Prostate gland (tissue), 2 donors: ENCODE measurements around the gene OR10AD1. TPM values are rescaled to one million over a fixed set of nuclear protein-coding genes. Genes with fewer than 3 reads are reported as not detected.
"Not testable (repeated sequence)": the region's sequence is repeated elsewhere in the genome, so short reads cannot be mapped to it uniquely, and the experiment has no call there.

Experiments used
- DNase-seq: peaks from one replicate; pipeline ENCODE4 v3.0.0-alpha.2; 2019; ENCODE audit warnings: low spot score
- H3K27ac ChIP-seq, 2 donors: fragments of 200-600 bp; sonication (generic); 2 replicates each; pipeline ENCODE4 v1.5.1; 2017 to 2019
- H3K27me3 ChIP-seq: fragments of 200-600 bp; sonication (generic); replicated peaks from 2 replicates; pipeline ENCODE4 v1.5.1; 2019; ENCODE audit not compliant: insufficient read depth
- H3K36me3 ChIP-seq, 2 donors: fragments of 200-600 bp; sonication (generic); 1 replicate in 1 of 2; 2 replicates in 1 of 2; pipeline versions ENCODE4 v1.5.1 to v1.8.1; 2017 to 2019
- H3K4me1 ChIP-seq: fragments of 200-600 bp; sonication (generic); replicated peaks from 2 replicates; pipeline ENCODE4 v1.5.1; 2019
- H3K4me3 ChIP-seq, 2 donors: fragments of 200-600 bp; sonication (generic); 2 replicates each; pipeline ENCODE4 v1.5.1; 2017 to 2019
- H3K9me3 ChIP-seq: fragments of 200-600 bp; sonication (generic); 2 replicates; pipeline ENCODE4 v1.5.1; 2017
- CTCF ChIP-seq, 4 experiments: fragments of 200-600 bp in 2 of 4; fragments of 450-650 bp in 2 of 4; sonication (generic) in 2 of 4; IDR thresholded peaks; 1 replicate in 3 of 4; 2 replicates in 1 of 4; pipeline ENCODE4 v1.5.1; 2016 to 2019; ENCODE audit warnings: antibody characterized with exemption in 4 of 4, mild to moderate bottlenecking in 2 of 4, moderate library complexity in 2 of 4
- POLR2A ChIP-seq: fragments of 450-650 bp; IDR thresholded peaks from one replicate; pipeline ENCODE4 v1.6.1; 2016; ENCODE audit warnings: antibody characterized with exemption, mild to moderate bottlenecking
- POLR2AphosphoS5 ChIP-seq: sonication (generic); formaldehyde crosslinking; IDR thresholded peaks from one replicate; pipeline ENCODE4 v1.6.1; 2017; ENCODE audit warnings: antibody characterized with exemption
- WGBS: methylation state at CpG from one replicate; pipeline ENCODE4 v1.1.5; 2018; 5-methylcytosine and 5-hydroxymethylcytosine counted together
- intact Hi-C: fragments of 100-400 bp; cut with DNase I; formaldehyde crosslinking; loops from one replicate; pipeline ENCODE4 v1.14.2; 2022
- total RNA-seq, 2 donors: library from RNA; depleted of rRNA; stranded (reverse); fragments of >200 nt; gene quantifications; one replicate each; pipeline ENCODE4 v1.1.0, GENCODE V29; 2016

OR10AD1 gene
- total RNA-seq, 2 donors from 2014 or later: not detected

GRCh38 chr12:48221645-48222044 is 18.6 kb upstream of the OR10AD1 start:
- Histone ChIP-seq H3K36me3 (no peaks in the 10 kb centered on the region), H3K9me3 (no peaks in the 10 kb centered on the region), H3K27me3 (no peaks in the 10 kb centered on the region), H3K4me1 (no peaks in the 10 kb centered on the region), H3K4me3 (no peak overlapping the region), H3K27ac (no peak overlapping the region)
- intact Hi-C loops: no loop called here
- 28% methylated on average over 2 of the region's 2 CpGs for WGBS
- DNase-seq: no peak
- TF ChIP-seq POLR2A (no peak), POLR2AphosphoS5 (no peak), CTCF (IDR thresholded peaks at IDR 0.05) (no peak)

GRCh38 chr12:48220701-48221100 is 17.6 kb upstream of the OR10AD1 start:
- Histone ChIP-seq H3K36me3 (no peaks in the 10 kb centered on the region), H3K27me3 (no peaks in the 10 kb centered on the region), H3K27ac (no peak overlapping the region), H3K4me1 (no peaks in the 10 kb centered on the region), H3K9me3 (no peaks in the 10 kb centered on the region), H3K4me3 (no peak overlapping the region)
- no peak for TF ChIP-seq POLR2A
- 84% methylated on average over 1 of the region's 1 CpG for WGBS
- intact Hi-C loops: no loop called here
- no peak for DNase-seq

- intact Hi-C loops: no loop called here
- no peak overlapping the region for H3K4me3 ChIP-seq
- TF ChIP-seq POLR2AphosphoS5: no peak
- no peak for TF ChIP-seq POLR2A
- TF ChIP-seq CTCF (IDR thresholded peaks at IDR 0.05): no peak
- H3K9me3 ChIP-seq: no peaks in the 10 kb centered on the region
- 97% methylated on average over 1 of the region's 1 CpG for WGBS
- no peak for DNase-seq
- no peak overlapping the region for H3K27ac ChIP-seq
- H3K36me3 ChIP-seq: no peaks in the 10 kb centered on the region
- H3K4me1 ChIP-seq: no peaks in the 10 kb centered on the region
- H3K27me3 ChIP-seq: no peaks in the 10 kb centered on the region
These were observed 16.5 kb upstream of the OR10AD1 start for GRCh38 chr12:48219631-48220030.

- intact Hi-C loops: no loop called here
These were observed 13.7 kb upstream of the OR10AD1 start for GRCh38 chr12:48216785-48217184.

GRCh38 chr12:48209495-48209894 is 6.4 kb upstream of the OR10AD1 start:
- DNase-seq, H3K27ac ChIP-seq, H3K4me3 ChIP-seq, H3K36me3 ChIP-seq, H3K9me3 ChIP-seq, H3K4me1 ChIP-seq, H3K27me3 ChIP-seq, intact Hi-C loops: not testable (repeated sequence)
- WGBS: 91% methylated on average over 1 of the region's 2 CpGs

More at GRCh38 chr12:48216785-48217184, 13.7 kb upstream of the OR10AD1 start:
- no peak for TF ChIP-seq CTCF (IDR thresholded peaks at IDR 0.05)
- no peak for TF ChIP-seq POLR2A
- no peak for TF ChIP-seq POLR2AphosphoS5
- Histone ChIP-seq H3K27ac (no peak overlapping the region), H3K36me3 (no peaks in the 10 kb centered on the region), H3K4me3 (no peak overlapping the region), H3K27me3 (no peaks in the 10 kb centered on the region), H3K4me1 (no peaks in the 10 kb centered on the region), H3K9me3 (no peaks in the 10 kb centered on the region)
- no peak for DNase-seq

- H3K9me3 ChIP-seq: no peaks in the 10 kb centered on the region
- no peak overlapping the region for H3K4me3 ChIP-seq
- H3K27ac ChIP-seq: no peak overlapping the region
- H3K36me3 ChIP-seq: no peaks in the 10 kb centered on the region
- 89% methylated on average over 8 of the region's 8 CpGs for WGBS
- TF ChIP-seq POLR2AphosphoS5 (no peak), POLR2A (no peak), CTCF (IDR thresholded peaks at IDR 0.05) (no peak)
- no peaks in the 10 kb centered on the region for H3K27me3 ChIP-seq
- no peak for DNase-seq
- intact Hi-C loops: no loop called here
- H3K4me1 ChIP-seq: no peaks in the 10 kb centered on the region
These were observed 326 bp downstream of the OR10AD1 start for GRCh38 chr12:48202766-48203165.
